HL-60 (cell line): ENCODE measurements around the gene CLOCK.

Experiments
- GABPA ChIP-seq: IDR thresholded peaks from 2 replicates; pipeline ENCODE4 v1.6.1; 2012; ENCODE audit warnings: low read depth
- POLR2AphosphoS5 ChIP-seq: IDR thresholded peaks from 2 replicates; pipeline ENCODE4 v1.6.1; 2012; ENCODE audit warnings: low read depth
- REST ChIP-seq: IDR thresholded peaks from 2 replicates; pipeline ENCODE4 v1.6.1; 2012; ENCODE audit warnings: low read depth; ENCODE audit not compliant: insufficient replicate concordance
- SPI1 ChIP-seq: IDR thresholded peaks from 2 replicates; pipeline ENCODE4 v1.6.1; 2012; ENCODE audit warnings: low read depth, mild to moderate bottlenecking, borderline replicate concordance
- TF ChIP-seq, protein P1 (sequence below): IDR thresholded peaks from one replicate; pipeline ENCODE4 v1.5.1; 2011; ENCODE audit warnings: low read length, control low read depth, inconsistent platforms; ENCODE audit not compliant: insufficient read depth

- TF ChIP-seq, protein P1, sequence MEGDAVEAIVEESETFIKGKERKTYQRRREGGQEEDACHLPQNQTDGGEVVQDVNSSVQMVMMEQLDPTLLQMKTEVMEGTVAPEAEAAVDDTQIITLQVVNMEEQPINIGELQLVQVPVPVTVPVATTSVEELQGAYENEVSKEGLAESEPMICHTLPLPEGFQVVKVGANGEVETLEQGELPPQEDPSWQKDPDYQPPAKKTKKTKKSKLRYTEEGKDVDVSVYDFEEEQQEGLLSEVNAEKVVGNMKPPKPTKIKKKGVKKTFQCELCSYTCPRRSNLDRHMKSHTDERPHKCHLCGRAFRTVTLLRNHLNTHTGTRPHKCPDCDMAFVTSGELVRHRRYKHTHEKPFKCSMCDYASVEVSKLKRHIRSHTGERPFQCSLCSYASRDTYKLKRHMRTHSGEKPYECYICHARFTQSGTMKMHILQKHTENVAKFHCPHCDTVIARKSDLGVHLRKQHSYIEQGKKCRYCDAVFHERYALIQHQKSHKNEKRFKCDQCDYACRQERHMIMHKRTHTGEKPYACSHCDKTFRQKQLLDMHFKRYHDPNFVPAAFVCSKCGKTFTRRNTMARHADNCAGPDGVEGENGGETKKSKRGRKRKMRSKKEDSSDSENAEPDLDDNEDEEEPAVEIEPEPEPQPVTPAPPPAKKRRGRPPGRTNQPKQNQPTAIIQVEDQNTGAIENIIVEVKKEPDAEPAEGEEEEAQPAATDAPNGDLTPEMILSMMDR, result no peak
- peak; percentile 67 for TF ChIP-seq POLR2AphosphoS5
- peak; percentile 19 for TF ChIP-seq REST
- peak; percentile 54; the same call in 1 of the 2 replicates for TF ChIP-seq SPI1
- peak; percentile 85 for TF ChIP-seq GABPA
Measured at GRCh38 chr4:55545641-55546505, 836 bp downstream of the CLOCK start.
